Glutamatergic neuron (in vitro differentiated cells): ENCODE measurements around the gene SLC5A6. TPM values are rescaled to one million over a fixed set of nuclear protein-coding genes. Genes with fewer than 3 reads are reported as not detected.

Source experiments
- DNase-seq: peaks from one replicate; pipeline ENCODE4 v3.0.0; 2022
- H3K27ac Mint-ChIP-seq: one replicate; pipeline ENCODE4 v1.8.0; 2020; ENCODE audit warnings: mild to moderate bottlenecking, mixed read lengths, inconsistent platforms; ENCODE audit not compliant: unreplicated experiment
- H3K27me3 Mint-ChIP-seq: one replicate; pipeline ENCODE4 v1.8.0; 2020; ENCODE audit warnings: mild to moderate bottlenecking, moderate library complexity, mixed read lengths, inconsistent platforms; ENCODE audit not compliant: unreplicated experiment
- H3K36me3 Mint-ChIP-seq: one replicate; pipeline ENCODE4 v1.8.0; 2020; ENCODE audit warnings: mild to moderate bottlenecking, mixed read lengths, inconsistent platforms; ENCODE audit not compliant: unreplicated experiment
- H3K4me1 Mint-ChIP-seq: one replicate; pipeline ENCODE4 v1.8.0; 2020; ENCODE audit warnings: mild to moderate bottlenecking, low read depth, mixed read lengths, inconsistent platforms; ENCODE audit not compliant: unreplicated experiment
- H3K4me3 Mint-ChIP-seq: one replicate; pipeline ENCODE4 v1.8.0; 2020; ENCODE audit warnings: mild to moderate bottlenecking, mixed read lengths, inconsistent platforms; ENCODE audit not compliant: unreplicated experiment
- H3K9me3 Mint-ChIP-seq: one replicate; pipeline ENCODE4 v1.8.0; 2020; ENCODE audit warnings: mild to moderate bottlenecking, moderate library complexity, mixed read lengths, inconsistent platforms; ENCODE audit not compliant: unreplicated experiment
- total RNA-seq: library from RNA; stranded (reverse); fragmentation: NEBNext Ultra II Directional; extraction: Animal tissue kit (Norgen Biotek cat#: 25700); gene quantifications from one replicate; pipeline ENCODE4 v1.2.1, GENCODE V29; 2021; ENCODE audit not compliant: unreplicated experiment
- TF ChIP-seq, protein P1 (sequence below): fragments of 200-600 bp; sonication (generic); IDR thresholded peaks from one replicate; pipeline ENCODE4 v1.5.0; 2021; ENCODE audit not compliant: partially characterized antibody, unreplicated experiment

Gene SLC5A6
- total RNA-seq, 1 donor from 2014 or later: 40.0 TPM

- Mint-ChIP-seq H3K4me3 (no peak overlapping the region), H3K27ac (no peak overlapping the region), H3K36me3 (peaks cover 13% of the 10 kb centered on the region), H3K9me3 (peaks cover 2% of the 10 kb centered on the region), H3K4me1 (no peaks in the 10 kb centered on the region), H3K27me3 (peaks cover 2% of the 10 kb centered on the region)
- DNase-seq: no peak
- TF ChIP-seq, protein P1, sequence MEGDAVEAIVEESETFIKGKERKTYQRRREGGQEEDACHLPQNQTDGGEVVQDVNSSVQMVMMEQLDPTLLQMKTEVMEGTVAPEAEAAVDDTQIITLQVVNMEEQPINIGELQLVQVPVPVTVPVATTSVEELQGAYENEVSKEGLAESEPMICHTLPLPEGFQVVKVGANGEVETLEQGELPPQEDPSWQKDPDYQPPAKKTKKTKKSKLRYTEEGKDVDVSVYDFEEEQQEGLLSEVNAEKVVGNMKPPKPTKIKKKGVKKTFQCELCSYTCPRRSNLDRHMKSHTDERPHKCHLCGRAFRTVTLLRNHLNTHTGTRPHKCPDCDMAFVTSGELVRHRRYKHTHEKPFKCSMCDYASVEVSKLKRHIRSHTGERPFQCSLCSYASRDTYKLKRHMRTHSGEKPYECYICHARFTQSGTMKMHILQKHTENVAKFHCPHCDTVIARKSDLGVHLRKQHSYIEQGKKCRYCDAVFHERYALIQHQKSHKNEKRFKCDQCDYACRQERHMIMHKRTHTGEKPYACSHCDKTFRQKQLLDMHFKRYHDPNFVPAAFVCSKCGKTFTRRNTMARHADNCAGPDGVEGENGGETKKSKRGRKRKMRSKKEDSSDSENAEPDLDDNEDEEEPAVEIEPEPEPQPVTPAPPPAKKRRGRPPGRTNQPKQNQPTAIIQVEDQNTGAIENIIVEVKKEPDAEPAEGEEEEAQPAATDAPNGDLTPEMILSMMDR: no peak
Observed at GRCh38 chr2:27236626-27237025, 24.6 kb upstream of the SLC5A6 start.

DNA sequence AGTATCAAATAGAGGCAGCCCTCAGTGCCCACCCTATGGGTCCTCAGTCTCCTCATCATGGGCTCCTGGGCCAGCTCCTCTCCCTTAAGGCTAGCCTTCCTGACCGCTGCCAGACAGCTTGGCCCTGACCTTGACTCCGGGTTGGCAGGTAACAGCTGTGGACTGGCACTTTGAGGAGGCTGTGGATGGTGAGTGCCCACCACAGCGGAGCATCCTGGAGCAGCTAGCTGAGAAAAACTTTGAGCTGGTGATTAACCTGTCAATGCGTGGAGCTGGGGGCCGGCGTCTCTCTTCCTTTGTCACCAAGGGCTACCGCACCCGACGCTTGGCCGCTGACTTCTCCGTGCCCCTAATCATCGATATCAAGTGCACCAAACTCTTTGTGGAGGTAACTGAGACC, 24.1 kb upstream of the SLC5A6 start:
- TF ChIP-seq, protein P1: no peak
- peaks cover 2% of the 10 kb centered on the region for H3K27me3 Mint-ChIP-seq
- H3K27ac Mint-ChIP-seq: no peak overlapping the region
- DNase-seq: no peak
- H3K9me3 Mint-ChIP-seq: peaks cover 2% of the 10 kb centered on the region
- no peak overlapping the region for H3K4me3 Mint-ChIP-seq
- H3K4me1 Mint-ChIP-seq: no peaks in the 10 kb centered on the region
- H3K36me3 Mint-ChIP-seq: peaks cover 13% of the 10 kb centered on the region

- Mint-ChIP-seq H3K27me3 (peaks cover 2% of the 10 kb centered on the region), H3K4me1 (no peaks in the 10 kb centered on the region), H3K36me3 (peaks cover 13% of the 10 kb centered on the region), H3K27ac (no peak overlapping the region), H3K4me3 (no peak overlapping the region), H3K9me3 (peaks cover 2% of the 10 kb centered on the region)
- DNase-seq: no peak
- TF ChIP-seq, protein P1: no peak
Observed at GRCh38 chr2:27233341-27233740, 21.3 kb upstream of the SLC5A6 start.

- Mint-ChIP-seq H3K4me3 (no peak overlapping the region), H3K27ac (no peak overlapping the region), H3K27me3 (peaks cover 2% of the 10 kb centered on the region), H3K36me3 (peaks cover 13% of the 10 kb centered on the region), H3K9me3 (peaks cover 2% of the 10 kb centered on the region), H3K4me1 (no peaks in the 10 kb centered on the region)
- no peak for DNase-seq
- TF ChIP-seq, protein P1: no peak
Observed at GRCh38 chr2:27231921-27232320, 19.9 kb upstream of the SLC5A6 start.

DNA sequence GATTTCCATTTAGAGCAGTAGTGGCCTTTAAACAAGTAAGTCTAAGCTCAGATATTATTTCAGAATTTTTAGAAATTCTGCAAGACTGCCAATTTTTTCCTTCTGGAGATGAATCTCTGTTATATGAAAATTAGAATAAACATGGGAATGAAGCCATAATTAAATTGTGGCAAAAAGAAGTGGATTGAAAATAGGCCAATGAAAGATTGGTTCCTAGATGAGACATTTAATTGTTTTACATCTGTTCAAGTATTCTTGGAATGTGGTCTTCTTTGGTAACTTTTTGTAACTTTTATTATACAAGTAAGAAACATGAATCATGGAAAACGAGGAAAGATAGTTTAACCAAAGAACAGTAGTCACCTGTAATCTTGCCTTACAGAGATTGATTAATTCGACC, 15.4 kb upstream of the SLC5A6 start:
- no peak overlapping the region for H3K27ac Mint-ChIP-seq
- no peaks in the 10 kb centered on the region for H3K4me1 Mint-ChIP-seq
- TF ChIP-seq, protein P1: no peak

More for the DNA sequence above, 15.4 kb upstream of the SLC5A6 start:
- Mint-ChIP-seq H3K27me3 (peaks cover 5% of the 10 kb centered on the region), H3K4me3 (no peak overlapping the region), H3K36me3 (no peaks in the 10 kb centered on the region), H3K9me3 (no peaks in the 10 kb centered on the region)
- DNase-seq: no peak
